ENCODE results near the gene TERB1. TPM values are rescaled to one million over a fixed set of nuclear protein-coding genes. Genes with fewer than 3 reads are reported as not detected.

Gene TERB1
- total RNA-seq, 1 experiment from 2014 or later, result not detected

- Mint-ChIP-seq H3K27me3 (ENCODE audit: low read depth) (peaks cover 21% of the 10 kb centered on the region), H3K4me3 (no peak overlapping the region), H3K4me1 (peaks cover 25% of the 10 kb centered on the region), H3K9me3 (no peaks in the 10 kb centered on the region), H3K27ac (no peak overlapping the region), H3K36me3 (peaks cover 23% of the 10 kb centered on the region)
- DNase-seq (ENCODE audit: low spot score) (no peak), ATAC-seq (no peak)
- POLR2A ChIA-PET, result interaction anchor here (0.6 kb wide), 1 partner anchor 66 kb away, joined by 3 read pairs; no protein-coding TSS in a partner anchor
- CTCF ChIA-PET, result interaction anchor here (1.0 to 4.6 kb wide), 10 partner anchors 9 to 145 kb away, joined by 3 to 29 read pairs (median 8); partner anchors contain the start of genes NAE1 and PDP2
- TF ChIP-seq E2F4 (CRISPR knock-in tag; IDR thresholded peaks at IDR 0.05; ENCODE audit: borderline replicate concordance, low read depth) (no peak), MXD4 (CRISPR knock-in tag; IDR thresholded peaks at IDR 0.05; ENCODE audit: borderline replicate concordance) (no peak), FOXJ3 (CRISPR knock-in tag; IDR thresholded peaks at IDR 0.05; ENCODE audit: borderline replicate concordance) (no peak), TEAD4 (CRISPR knock-in tag; IDR thresholded peaks at IDR 0.05) (no peak), ZBTB21 (CRISPR knock-in tag; IDR thresholded peaks at IDR 0.05; ENCODE audit: borderline replicate concordance) (no peak), ATF2 (CRISPR knock-in tag; IDR thresholded peaks at IDR 0.05; ENCODE audit: borderline replicate concordance, low read depth) (no peak), RELA (CRISPR knock-in tag; IDR thresholded peaks at IDR 0.05; ENCODE audit: borderline replicate concordance) (no peak), ZNF281 (CRISPR knock-in tag; IDR thresholded peaks at IDR 0.05) (no peak), CBFB (CRISPR knock-in tag; IDR thresholded peaks at IDR 0.05; ENCODE audit: low read depth) (no peak), ZNF263 (CRISPR knock-in tag; IDR thresholded peaks at IDR 0.05; ENCODE audit: low read depth) (no peak), GABPB1 (CRISPR knock-in tag; IDR thresholded peaks at IDR 0.05) (no peak), IRF1 (CRISPR knock-in tag; IDR thresholded peaks at IDR 0.05) (no peak), USF1 (CRISPR knock-in tag; IDR thresholded peaks at IDR 0.05) (no peak), ZNF232 (CRISPR knock-in tag; IDR thresholded peaks at IDR 0.05) (no peak)
Observed at GRCh38 chr16:66752958-66753357, 48.4 kb downstream of the TERB1 start.

- ChIA-PET POLR2A (no interaction called here), CTCF (interaction anchor here (0.6 to 4.6 kb wide), 20 partner anchors 10 to 144 kb away, joined by 3 to 29 read pairs (median 4); partner anchors contain the start of genes NAE1 and PDP2)
- DNase-seq (ENCODE audit: low spot score) (no peak), ATAC-seq (no peak)
- Mint-ChIP-seq H3K9me3 (no peaks in the 10 kb centered on the region), H3K27me3 (ENCODE audit: low read depth) (peaks cover 21% of the 10 kb centered on the region), H3K4me3 (peak overlapping the region; percentile 59), H3K36me3 (peaks cover 28% of the 10 kb centered on the region), H3K4me1 (peaks cover 25% of the 10 kb centered on the region), H3K27ac (no peak overlapping the region)
- TF ChIP-seq GRHL2 (CRISPR knock-in tag; IDR thresholded peaks at IDR 0.05; ENCODE audit: insufficient replicate concordance, severe bottlenecking), result no peak
- TF ChIP-seq ATF3 (CRISPR knock-in tag; conservative IDR thresholded peaks at IDR 0.05), result no peak
- no peak for TF ChIP-seq RELA (CRISPR knock-in tag; IDR thresholded peaks at IDR 0.05; ENCODE audit: borderline replicate concordance)
- no peak for TF ChIP-seq SOX15 (CRISPR knock-in tag; IDR thresholded peaks at IDR 0.05)
- no peak for TF ChIP-seq ZNF263 (CRISPR knock-in tag; IDR thresholded peaks at IDR 0.05; ENCODE audit: low read depth)
- no peak for TF ChIP-seq ETV6 (CRISPR knock-in tag; IDR thresholded peaks at IDR 0.05)
- TF ChIP-seq IRF2 (CRISPR knock-in tag; IDR thresholded peaks at IDR 0.05; ENCODE audit: borderline replicate concordance, low read depth), result no peak
- no peak for TF ChIP-seq ZSCAN18 (CRISPR knock-in tag; IDR thresholded peaks at IDR 0.05)
- TF ChIP-seq TP53 (CRISPR knock-in tag; IDR thresholded peaks at IDR 0.05), result no peak
- no peak for TF ChIP-seq NFE2L1 (CRISPR knock-in tag; IDR thresholded peaks at IDR 0.05)
- no peak for TF ChIP-seq MXD4 (CRISPR knock-in tag; IDR thresholded peaks at IDR 0.05; ENCODE audit: borderline replicate concordance)
- no peak for TF ChIP-seq MAX (CRISPR knock-in tag; IDR thresholded peaks at IDR 0.05)
- no peak for TF ChIP-seq ZNF219 (CRISPR knock-in tag; IDR thresholded peaks at IDR 0.05; ENCODE audit: borderline replicate concordance)
- no peak for TF ChIP-seq NR3C1 (CRISPR knock-in tag; conservative IDR thresholded peaks at IDR 0.05; ENCODE audit: low read depth)
- no peak for TF ChIP-seq ZNF232 (CRISPR knock-in tag; IDR thresholded peaks at IDR 0.05)
- no peak for TF ChIP-seq ZNF317 (CRISPR knock-in tag; IDR thresholded peaks at IDR 0.05; ENCODE audit: borderline replicate concordance, low read depth)
- TF ChIP-seq ATF1 (CRISPR knock-in tag; IDR thresholded peaks at IDR 0.05), result no peak
Observed at GRCh38 chr16:66752379-66752778, 49.0 kb downstream of the TERB1 start.

Measured in WTC11 (cell line).